Germinal center (tissue), 1 donor: Measurements from ENCODE around the gene RPS23.

Experiments used
- DNase-seq: peaks from one replicate; pipeline ENCODE4 v3.0.0; 2012; ENCODE audit warnings: mixed read lengths, low spot score

RPS23 gene

GRCh38 chr5:82244854-82245635 lies 33.1 kb downstream of the RPS23 start:
- no peak for DNase-seq

GRCh38 chr5:82244151-82244550 lies 34.0 kb downstream of the RPS23 start:
- no peak for DNase-seq

GRCh38 chr5:82234885-82235284 lies 43.3 kb downstream of the RPS23 start:
- DNase-seq, result no peak

GRCh38 chr5:82225525-82226172 lies 52.5 kb downstream of the RPS23 start:
- DNase-seq, result peak; percentile 64
